HG02588 (cell line): Measurements from ENCODE around the gene RDH11.
A peak's percentile ranks its signal among the peaks of the same experiment; 100 is the strongest.
"Not testable (repeated sequence)": the region's sequence is repeated elsewhere in the genome, so short reads cannot be mapped to it uniquely, and the experiment has no call there.

Experiments
- ATAC-seq: cut with Tn5 transposase; IDR thresholded peaks from one replicate; pipeline ENCODE4 v1.9.1; 2021; ENCODE audit warnings: mild to moderate bottlenecking, moderate library complexity; ENCODE audit not compliant: unreplicated experiment

Gene RDH11

GRCh38 chr14:67695394-67695949 is at the start of gene RDH11:
Gene RDH11, minus strand, starts transcription at chr14:67695764. Its CDS starts 61 bp downstream, at chr14:67695703.
- peak; percentile 83 for ATAC-seq

GRCh38 chr14:67744046-67744445 is 48.5 kb upstream of the RDH11 start:
- no peak for ATAC-seq

GRCh38 chr14:67738740-67739504 is 43.4 kb upstream of the RDH11 start:
- no peak for ATAC-seq

GRCh38 chr14:67736771-67737170 is 41.2 kb upstream of the RDH11 start:
- no peak for ATAC-seq

- no peak for ATAC-seq
Measured at GRCh38 chr14:67735336-67736147, 40.0 kb upstream of the RDH11 start.

GRCh38 chr14:67734675-67735074 is 39.1 kb upstream of the RDH11 start:
- no peak for ATAC-seq

GRCh38 chr14:67733616-67734015 is 38.1 kb upstream of the RDH11 start:
- no peak for ATAC-seq

GRCh38 chr14:67729072-67729885 is 33.7 kb upstream of the RDH11 start:
- no peak for ATAC-seq

- no peak for ATAC-seq
Measured at GRCh38 chr14:67728258-67728657, 32.7 kb upstream of the RDH11 start.

- ATAC-seq, result no peak
Measured at GRCh38 chr14:67727361-67727760, 31.8 kb upstream of the RDH11 start.

GRCh38 chr14:67725171-67725570 is 29.6 kb upstream of the RDH11 start:
- no peak for ATAC-seq

- ATAC-seq, result no peak
Measured at GRCh38 chr14:67722293-67722692, 26.7 kb upstream of the RDH11 start.

GRCh38 chr14:67721875-67722274 is 26.3 kb upstream of the RDH11 start:
- no peak for ATAC-seq

GRCh38 chr14:67719866-67720265 is 24.3 kb upstream of the RDH11 start:
- no peak for ATAC-seq

- ATAC-seq, result not testable (repeated sequence)
Measured at GRCh38 chr14:67719385-67719784, 23.8 kb upstream of the RDH11 start.

- ATAC-seq, result no peak
Measured at GRCh38 chr14:67718265-67718664, 22.7 kb upstream of the RDH11 start.

GRCh38 chr14:67717048-67717447 is 21.5 kb upstream of the RDH11 start:
- no peak for ATAC-seq

- ATAC-seq, result no peak
Measured at GRCh38 chr14:67710209-67710608, 14.6 kb upstream of the RDH11 start.

GRCh38 chr14:67709796-67710195 is 14.2 kb upstream of the RDH11 start:
- not testable (repeated sequence) for ATAC-seq

- ATAC-seq, result not testable (repeated sequence)
Measured at GRCh38 chr14:67709346-67709745, 13.8 kb upstream of the RDH11 start.

- ATAC-seq, result no peak
Measured at GRCh38 chr14:67705211-67705610, 9.6 kb upstream of the RDH11 start.
